Fibroblast of skin of abdomen (primary cell): ENCODE data around the gene HIGD1C. TPM values are rescaled to one million over a fixed set of nuclear protein-coding genes. Genes with fewer than 3 reads are reported as not detected.
A peak's percentile ranks its signal among the peaks of the same experiment; 100 is the strongest.
"Not testable (repeated sequence)": the region's sequence is repeated elsewhere in the genome, so short reads cannot be mapped to it uniquely, and the experiment has no call there.

Experiments used
- DNase-seq: peaks from one replicate; pipeline ENCODE4 v3.0.0-alpha.2; 2013
- polyA plus RNA-seq, 2 experiments: library from polyadenylated mRNA; unstranded; fragments of 120-200 nt; gene quantifications; one replicate each; pipeline ENCODE4 v1.2.1, GENCODE V29; 2013; ENCODE audit not compliant: insufficient read length in 2 of 2

The HIGD1C gene
- polyA plus RNA-seq (2013, experiment 1 of 2; ENCODE audit: insufficient read length), result not detected
- polyA plus RNA-seq (2013, experiment 2 of 2; ENCODE audit: insufficient read length), result not detected

- DNase-seq, result no peak
Observed at GRCh38 chr12:50952510-50952909, at the start of gene HIGD1C. Gene HIGD1C (plus strand): TSS chr12:50952544. CDS start chr12:50953999, 1,455 bp downstream.

GRCh38 chr12:50908479-50908878, 43.9 kb upstream of the HIGD1C start:
- DNase-seq, result not testable (repeated sequence)

GRCh38 chr12:50912361-50912760, 40.0 kb upstream of the HIGD1C start:
- not testable (repeated sequence) for DNase-seq

- DNase-seq, result no peak
Observed at GRCh38 chr12:50913224-50913623, 39.1 kb upstream of the HIGD1C start.

- no peak for DNase-seq
Observed at GRCh38 chr12:50914872-50915484, 37.4 kb upstream of the HIGD1C start.

GRCh38 chr12:50916292-50916691, 36.1 kb upstream of the HIGD1C start:
- no peak for DNase-seq

- no peak for DNase-seq
Observed at GRCh38 chr12:50918584-50919316, 33.6 kb upstream of the HIGD1C start.

- DNase-seq, result peak; percentile 38
Observed at GRCh38 chr12:50922820-50923219, 29.5 kb upstream of the HIGD1C start.

GRCh38 chr12:50923361-50924130, 28.8 kb upstream of the HIGD1C start:
- no peak for DNase-seq

- DNase-seq, result no peak
Observed at GRCh38 chr12:50924131-50924438, 28.3 kb upstream of the HIGD1C start.

- peak; percentile 81 for DNase-seq
Observed at GRCh38 chr12:50924439-50925341, 27.7 kb upstream of the HIGD1C start.

- no peak for DNase-seq
Observed at GRCh38 chr12:50925342-50925651, 27.0 kb upstream of the HIGD1C start.

GRCh38 chr12:50925920-50926319, 26.4 kb upstream of the HIGD1C start:
- no peak for DNase-seq

GRCh38 chr12:50926415-50926814, 25.9 kb upstream of the HIGD1C start:
- no peak for DNase-seq

- DNase-seq, result not testable (repeated sequence)
Observed at GRCh38 chr12:50926932-50927331, 25.4 kb upstream of the HIGD1C start.

- no peak for DNase-seq
Observed at GRCh38 chr12:50927356-50927755, 25.0 kb upstream of the HIGD1C start.

- no peak for DNase-seq
Observed at GRCh38 chr12:50927766-50928224, 24.5 kb upstream of the HIGD1C start.

GRCh38 chr12:50928392-50928791, 24.0 kb upstream of the HIGD1C start:
- DNase-seq, result no peak

GRCh38 chr12:50929831-50930230, 22.5 kb upstream of the HIGD1C start:
- no peak for DNase-seq

GRCh38 chr12:50930477-50930876, 21.9 kb upstream of the HIGD1C start:
- DNase-seq, result not testable (repeated sequence)

GRCh38 chr12:50932787-50933280, 19.5 kb upstream of the HIGD1C start:
- no peak for DNase-seq

GRCh38 chr12:50933459-50934124, 18.8 kb upstream of the HIGD1C start:
- no peak for DNase-seq
